ENCODE data around the gene FAM13A. TPM values are rescaled to one million over a fixed set of nuclear protein-coding genes. Genes with fewer than 3 reads are reported as not detected.

The FAM13A gene
- total and polyA plus RNA-seq, 2 of the 8 experiments (the other 6 are each of a cell fraction or from before 2014, with no cell fraction given): 7.1 to 16.5 TPM

DNA sequence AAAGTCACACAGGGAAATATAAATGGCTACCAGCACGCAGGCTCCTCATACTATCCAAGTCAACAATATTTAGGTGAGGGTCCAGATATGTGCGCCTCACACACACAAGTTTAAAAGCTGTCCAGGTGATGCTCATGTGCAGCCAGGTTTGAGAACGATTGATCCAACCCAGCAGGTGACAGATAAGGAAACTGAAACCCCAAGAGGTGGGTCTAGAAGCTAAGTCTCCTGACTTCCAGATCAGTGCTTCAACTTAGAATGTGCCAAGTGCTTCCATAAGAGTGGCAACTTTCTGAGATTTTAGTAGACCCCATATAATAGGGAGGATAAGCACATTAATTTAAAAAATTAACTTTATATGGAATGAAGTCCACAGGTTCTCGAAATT lies 304.9 kb downstream of the FAM13A start:
- POLR2A ChIA-PET (ENCODE audit: partially characterized antibody): no interaction called here
- Histone ChIP-seq H3K23me2 (ENCODE audit: low read depth, low read length) (no peaks in the 10 kb centered on the region), H3K27ac (ENCODE audit: low read depth, low read length) (no peak overlapping the region), H3K9ac (replicated peaks in 1 of 4; ENCODE audit: extremely low read depth in 1 of 4, low read depth in 3 of 4, low read length in 3 of 4) (no peak overlapping the region), H3K79me1 (ENCODE audit: low read depth, low read length) (no peaks in the 10 kb centered on the region), H4K5ac (ENCODE audit: insufficient read length, low read depth, low read length) (no peak overlapping the region), H2BK5ac (ENCODE audit: low read depth, low read length) (no peak overlapping the region), H2BK15ac (ENCODE audit: low read length) (no peak overlapping the region), H3K27me3 (replicated peaks in 1 of 4; ENCODE audit: control insufficient read depth in 3 of 4, extremely low read depth in 1 of 4, insufficient read depth in 3 of 4, low read length in 3 of 4) (no peaks in the 10 kb centered on the region), H3K79me2 (ENCODE audit: control insufficient read depth in 1 of 2, insufficient read depth in 2 of 2, low read length in 2 of 2) (no peaks in the 10 kb centered on the region), H4K8ac (ENCODE audit: extremely low read depth, insufficient read depth, low read length) (no peak overlapping the region), H3K4me2 (ENCODE audit: insufficient read depth in 1 of 2, low read depth in 2 of 2, low read length in 2 of 2) (no peak overlapping the region), H2BK12ac (ENCODE audit: low read depth, low read length) (no peak overlapping the region), H3K23ac (ENCODE audit: insufficient read length) (no peak overlapping the region), H2BK120ac (replicated peaks; ENCODE audit: low read depth, low read length) (no peak overlapping the region), H3K18ac (ENCODE audit: extremely low read depth, low read length) (no peak overlapping the region), H3K14ac (ENCODE audit: insufficient read length) (no peak overlapping the region), H3K4me1 (replicated peaks in 1 of 4; ENCODE audit: control insufficient read depth in 3 of 4, insufficient read depth in 4 of 4, low read length in 3 of 4) (no peaks in the 10 kb centered on the region), H4K20me1 (replicated peaks in 1 of 2; ENCODE audit: control insufficient read depth in 1 of 2, insufficient read depth in 2 of 2, low read length in 2 of 2) (no peaks in the 10 kb centered on the region), H3K4me3 (ENCODE audit: extremely low read depth in 1 of 4, insufficient read depth in 2 of 4, low read depth in 3 of 4, low read length in 4 of 4) (no peak overlapping the region), H3K4ac (replicated peaks; ENCODE audit: insufficient read length, low read depth, low read length) (no peak overlapping the region), H3K9me3 (ENCODE audit: insufficient read depth in 2 of 2, low read depth in 1 of 2, low read length in 1 of 2) (no peaks in the 10 kb centered on the region), H2AFZ (ENCODE audit: low read length) (no peak overlapping the region), H2BK20ac (ENCODE audit: low read length) (no peak overlapping the region), H3K36me3 (ENCODE audit: control insufficient read depth in 2 of 4, insufficient read depth in 4 of 4, low read length in 3 of 4) (peaks cover 2 to 27% (median 15%) of the 10 kb centered on the region in 4 experiments; a peak in 6 of 8 replicates), H4K91ac (replicated peaks; ENCODE audit: insufficient read length, low read length) (no peak overlapping the region), H3K56ac (replicated peaks; ENCODE audit: insufficient read length, low read depth, low read length) (no peak overlapping the region), H2AK5ac (ENCODE audit: low read depth, low read length) (no peak overlapping the region)
- CTCF ChIA-PET (ENCODE audit: partially characterized antibody): interaction anchor here (1.0 to 1.4 kb wide), 5 partner anchors 15 to 79 kb away, joined by 3 to 4 read pairs (median 3); no protein-coding TSS in a partner anchor
- no peak for TF ChIP-seq SUZ12 (IDR thresholded peaks at IDR 0.05; ENCODE audit: low read length)
- TF ChIP-seq RBBP5 (IDR thresholded peaks at IDR 0.05; ENCODE audit: borderline replicate concordance, low read depth, low read length): no peak
- TF ChIP-seq CHD2 (IDR thresholded peaks at IDR 0.05; ENCODE audit: low read length): no peak
- TF ChIP-seq GTF2F1 (IDR thresholded peaks at IDR 0.05; ENCODE audit: borderline replicate concordance, low read depth, low read length): no peak
- TF ChIP-seq YY1 (IDR thresholded peaks at IDR 0.05; ENCODE audit: low read depth, low read length): no peak
- 91% methylated on average over 4 of the region's 4 CpGs; no CpG with 5 or more reads in 1 of the 2 experiments for WGBS, 2 experiments (ENCODE audit: extremely low coverage in 1 of 2, insufficient coverage in 1 of 2, insufficient read length in 1 of 2, insufficient replicate concordance in 2 of 2, low coverage in 1 of 2, low lambda C conversion rate in 2 of 2, missing lambda C conversion rate in 1 of 2)
- DNase-seq (ENCODE audit: low read depth in 1 of 2, low spot score in 2 of 2) (no peak), FAIRE-seq (no peak)

All from H1 (cell line).